GM12874 (cell line): ENCODE data around the gene GSTO2.
A peak's percentile ranks its signal among the peaks of the same experiment; 100 is the strongest.

Experiments used
- TF ChIP-seq, protein P1 (sequence below): IDR thresholded peaks from 2 replicates; pipeline ENCODE4 v1.5.1; 2011; ENCODE audit warnings: low read depth, mild to moderate bottlenecking, control low read depth, low read length, moderate library complexity; ENCODE audit not compliant: insufficient read depth

The GSTO2 gene

DNA sequence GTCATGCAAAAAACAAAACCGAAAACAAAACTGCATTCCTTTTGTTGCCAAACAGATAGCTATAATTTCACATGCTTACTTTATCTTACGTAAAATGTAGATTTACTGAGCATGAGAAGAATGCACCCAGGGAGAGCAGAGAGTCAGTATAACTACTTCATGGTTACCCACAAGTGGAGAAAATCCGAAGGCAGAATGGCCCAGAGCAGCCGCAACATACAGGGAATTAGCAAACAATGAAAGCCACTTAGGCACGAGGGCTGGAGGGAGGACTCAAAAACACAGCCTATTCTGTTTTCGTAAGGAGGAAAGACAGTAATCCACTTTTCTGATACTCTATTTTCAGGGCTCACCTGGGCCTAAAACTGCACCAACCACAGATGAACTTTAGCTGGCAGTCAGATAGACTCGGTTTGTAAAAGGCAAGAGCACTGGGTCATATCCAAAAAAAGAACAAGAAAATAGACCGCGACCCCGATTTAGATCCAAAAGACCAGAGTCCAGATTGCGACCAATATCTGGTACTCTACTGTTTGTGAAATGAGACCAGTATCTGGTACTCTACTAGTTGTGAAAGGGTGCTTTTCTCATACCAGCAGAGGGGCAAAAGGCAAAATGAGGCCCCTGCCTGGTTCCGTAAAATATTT, 68.0 kb downstream of the GSTO2 start:
- TF ChIP-seq, protein P1, sequence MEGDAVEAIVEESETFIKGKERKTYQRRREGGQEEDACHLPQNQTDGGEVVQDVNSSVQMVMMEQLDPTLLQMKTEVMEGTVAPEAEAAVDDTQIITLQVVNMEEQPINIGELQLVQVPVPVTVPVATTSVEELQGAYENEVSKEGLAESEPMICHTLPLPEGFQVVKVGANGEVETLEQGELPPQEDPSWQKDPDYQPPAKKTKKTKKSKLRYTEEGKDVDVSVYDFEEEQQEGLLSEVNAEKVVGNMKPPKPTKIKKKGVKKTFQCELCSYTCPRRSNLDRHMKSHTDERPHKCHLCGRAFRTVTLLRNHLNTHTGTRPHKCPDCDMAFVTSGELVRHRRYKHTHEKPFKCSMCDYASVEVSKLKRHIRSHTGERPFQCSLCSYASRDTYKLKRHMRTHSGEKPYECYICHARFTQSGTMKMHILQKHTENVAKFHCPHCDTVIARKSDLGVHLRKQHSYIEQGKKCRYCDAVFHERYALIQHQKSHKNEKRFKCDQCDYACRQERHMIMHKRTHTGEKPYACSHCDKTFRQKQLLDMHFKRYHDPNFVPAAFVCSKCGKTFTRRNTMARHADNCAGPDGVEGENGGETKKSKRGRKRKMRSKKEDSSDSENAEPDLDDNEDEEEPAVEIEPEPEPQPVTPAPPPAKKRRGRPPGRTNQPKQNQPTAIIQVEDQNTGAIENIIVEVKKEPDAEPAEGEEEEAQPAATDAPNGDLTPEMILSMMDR = no peak

DNA sequence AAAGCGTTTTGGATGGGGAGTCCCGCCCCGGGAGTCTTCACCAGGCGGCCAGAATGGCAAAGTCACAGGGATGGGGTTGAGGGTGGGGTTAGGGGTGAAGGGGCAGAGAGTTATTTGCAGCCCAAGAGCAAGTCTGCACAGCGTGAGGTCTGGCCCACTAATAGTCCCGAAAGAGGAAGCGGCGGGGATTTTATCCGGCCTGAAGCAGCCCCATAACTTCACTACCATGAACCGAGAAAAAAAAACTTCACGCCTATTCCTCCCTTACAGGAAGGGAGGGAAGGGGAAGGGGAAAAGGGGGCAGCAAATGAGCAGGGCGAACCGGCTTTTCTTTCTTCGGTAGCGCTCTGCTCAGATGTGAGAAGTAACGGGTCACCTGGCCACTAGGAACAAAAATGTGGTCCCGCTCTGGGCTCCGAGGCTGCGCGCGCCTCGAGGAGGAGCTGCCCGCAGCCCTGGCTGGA, 68.6 kb downstream of the GSTO2 start:
- TF ChIP-seq, protein P1 = no peak

DNA sequence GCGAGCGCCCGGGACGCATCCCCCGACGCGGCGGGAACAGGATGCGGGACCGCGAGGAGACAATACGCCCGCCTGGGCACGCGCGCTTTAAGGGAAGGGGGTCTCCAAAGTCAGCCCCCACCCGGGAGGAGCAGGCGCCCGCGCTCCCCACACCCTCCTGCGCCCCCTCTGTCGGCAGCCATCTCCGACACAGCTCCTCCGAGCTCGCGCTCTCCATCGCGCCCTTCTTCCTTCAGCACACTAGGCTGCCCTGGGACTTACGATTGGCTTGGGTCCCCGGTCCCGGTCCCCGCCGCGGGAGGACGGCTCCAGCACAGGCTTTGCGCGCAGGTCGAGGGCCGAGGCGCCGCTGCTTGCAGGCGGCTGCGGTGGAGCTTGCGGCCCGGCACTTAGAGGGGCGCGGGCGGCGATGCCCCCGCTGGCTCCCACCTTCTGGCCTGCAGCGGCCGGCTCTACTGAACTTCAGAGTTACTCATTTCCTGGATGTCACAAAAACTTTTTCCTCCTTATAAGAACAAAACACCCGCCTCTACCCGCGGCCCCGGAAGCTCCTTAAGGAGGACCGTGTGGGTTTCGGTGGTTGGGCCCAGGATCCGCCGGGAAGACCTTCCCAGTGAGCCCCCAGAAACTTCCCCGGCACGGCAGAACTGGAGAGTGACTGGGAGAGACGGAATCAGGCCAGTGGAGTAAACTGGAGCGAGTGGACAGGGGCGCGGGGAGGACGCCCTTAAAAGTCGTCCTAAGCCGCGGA, 69.2 kb downstream of the GSTO2 start, which contains the start of gene ITPRIP:
Gene ITPRIP (minus strand): TSS at position 481 of the 751 bp plus-strand sequence. CDS start 22,414 bp downstream, outside the sequence.
- TF ChIP-seq, protein P1 = peak; percentile 38; the same call in 1 of the 2 replicates

- TF ChIP-seq, protein P1 = no peak
Observed at GRCh38 chr10:104339469-104340110, 70.6 kb downstream of the GSTO2 start.

- TF ChIP-seq, protein P1 = no peak
Observed at GRCh38 chr10:104340111-104340526, 71.1 kb downstream of the GSTO2 start.

GRCh38 chr10:104340641-104341040, 71.7 kb downstream of the GSTO2 start:
- TF ChIP-seq, protein P1 = no peak

GRCh38 chr10:104342941-104343411, 74.0 kb downstream of the GSTO2 start:
- TF ChIP-seq, protein P1 = no peak
